AG08396 (cell line): Measurements from ENCODE around the gene TMEM200C.
"Not testable (repeated sequence)": the region's sequence is repeated elsewhere in the genome, so short reads cannot be mapped to it uniquely, and the experiment has no call there.

Experiments used
- DNase-seq: peaks from one replicate; pipeline ENCODE4 v3.0.0; 2012; ENCODE audit warnings: low spot score, mixed read lengths

The TMEM200C gene

DNA sequence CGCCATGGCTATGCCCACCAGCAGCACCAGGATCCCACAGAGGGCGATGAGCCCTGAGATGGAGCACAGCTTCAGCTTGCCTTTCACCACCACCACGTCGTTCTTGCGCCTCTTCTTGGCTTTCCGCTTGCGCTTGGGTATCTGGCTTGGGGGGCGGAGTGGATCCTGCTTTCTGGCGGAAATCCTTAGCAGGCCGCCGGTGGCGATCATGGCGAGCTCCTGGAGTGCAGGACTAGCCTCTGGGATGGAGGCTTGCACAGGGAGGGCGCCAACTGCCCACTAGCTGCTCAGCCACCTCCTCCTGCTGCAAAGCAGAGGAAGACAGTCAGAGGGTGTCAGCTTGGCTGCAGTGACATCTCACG is 3.5 kb downstream of the TMEM200C start:
- no peak for DNase-seq

DNA sequence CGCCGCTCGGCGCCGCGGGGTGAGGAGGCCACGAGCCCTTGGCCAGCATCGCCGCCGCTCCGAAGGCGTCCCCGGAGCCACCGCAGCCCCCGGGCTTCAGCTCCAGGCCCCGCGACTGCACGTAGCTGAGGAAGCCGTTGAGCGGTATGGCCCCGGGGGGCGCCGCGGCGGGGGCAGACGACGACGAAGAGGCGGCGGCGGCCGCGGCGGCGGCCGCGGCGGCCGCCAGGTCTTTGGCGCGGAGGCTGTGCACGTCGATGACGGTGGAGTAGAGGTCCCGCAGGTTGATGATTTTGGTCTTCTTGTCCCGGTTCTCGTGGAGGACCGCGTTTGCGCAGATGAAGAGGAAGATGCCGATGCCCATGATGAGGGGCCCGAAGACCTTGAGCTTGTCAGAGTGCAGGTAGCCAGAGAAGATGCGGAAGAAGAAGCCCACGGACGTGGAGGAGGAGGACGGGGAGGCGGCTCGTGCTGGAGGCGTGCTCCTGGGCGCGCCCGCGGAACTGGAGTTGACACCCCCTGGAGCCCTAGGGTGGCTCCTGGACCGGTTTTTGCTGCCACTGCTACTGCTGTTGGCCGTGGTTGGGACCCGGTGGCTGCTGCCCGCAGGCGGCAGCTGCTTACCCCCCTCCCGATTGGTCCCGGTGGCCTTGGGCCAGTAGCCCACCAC is 4.0 kb downstream of the TMEM200C start:
- no peak for DNase-seq

- no peak for DNase-seq
These were observed 4.8 kb downstream of the TMEM200C start for GRCh38 chr18:5890331-5891183.

- no peak for DNase-seq
These were observed 10.0 kb downstream of the TMEM200C start for GRCh38 chr18:5885361-5885760.

- DNase-seq, result no peak
These were observed 10.9 kb downstream of the TMEM200C start for GRCh38 chr18:5884375-5884774.

DNA sequence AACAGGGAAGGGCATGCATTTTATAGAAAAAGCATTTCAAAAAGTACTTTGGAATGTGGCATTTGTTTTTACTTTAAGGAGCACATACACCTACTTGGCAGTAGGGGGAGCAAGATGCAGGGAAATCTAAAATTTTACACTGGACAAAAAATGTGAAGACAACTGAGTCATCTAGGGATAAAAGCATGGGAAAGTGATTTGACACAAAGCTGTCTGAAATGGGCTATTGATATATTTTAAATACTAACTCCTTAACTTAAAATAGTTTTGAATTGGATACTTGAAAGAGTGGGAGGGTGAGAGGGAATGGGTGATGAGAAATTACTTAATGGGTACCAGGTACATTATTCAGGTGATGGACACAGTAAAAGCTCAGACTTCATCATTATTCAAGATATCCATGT is 15.8 kb downstream of the TMEM200C start:
- DNase-seq, result no peak

- no peak for DNase-seq
These were observed 18.4 kb downstream of the TMEM200C start for GRCh38 chr18:5876891-5877290.

DNA sequence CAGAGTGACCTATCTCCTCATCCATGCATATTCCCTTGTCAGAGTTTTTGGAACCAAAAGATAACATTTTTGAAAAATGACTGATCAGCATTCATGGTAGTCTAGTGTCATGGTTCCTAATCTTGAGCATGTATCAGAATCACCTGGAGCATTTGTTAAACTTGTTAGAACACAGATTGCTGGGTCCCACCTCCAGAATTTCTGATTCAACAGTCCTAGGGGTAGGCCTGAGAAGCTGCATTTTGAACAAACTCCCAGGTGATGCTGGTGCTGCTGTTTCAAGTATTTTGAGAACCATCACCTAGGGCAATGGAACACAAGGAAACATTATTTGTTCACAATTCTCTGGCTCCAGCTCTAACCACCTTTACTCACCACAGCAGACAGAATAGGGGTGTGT is 21.0 kb downstream of the TMEM200C start:
- DNase-seq, result no peak

DNA sequence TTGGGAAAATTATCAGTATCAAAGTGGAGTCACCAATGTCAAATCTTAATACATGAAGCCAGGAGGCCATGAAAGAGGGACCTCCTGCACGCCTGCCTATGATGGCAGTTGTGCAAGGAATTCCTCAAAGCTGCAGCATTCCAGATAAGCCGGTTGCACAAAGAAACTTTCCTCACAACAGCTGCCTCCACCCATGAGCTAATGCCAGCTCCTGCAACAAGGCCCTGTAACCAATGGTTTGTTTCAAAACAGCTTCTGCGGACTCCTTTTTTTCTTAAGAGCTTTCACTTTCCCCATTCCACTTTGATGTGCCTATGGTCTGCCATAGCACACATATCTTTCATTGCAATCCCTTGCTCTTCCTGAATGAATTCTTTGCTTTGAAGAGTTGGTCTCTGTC is 22.4 kb downstream of the TMEM200C start:
- DNase-seq, result no peak

GRCh38 chr18:5871426-5871825 is 23.9 kb downstream of the TMEM200C start:
- DNase-seq, result no peak

DNA sequence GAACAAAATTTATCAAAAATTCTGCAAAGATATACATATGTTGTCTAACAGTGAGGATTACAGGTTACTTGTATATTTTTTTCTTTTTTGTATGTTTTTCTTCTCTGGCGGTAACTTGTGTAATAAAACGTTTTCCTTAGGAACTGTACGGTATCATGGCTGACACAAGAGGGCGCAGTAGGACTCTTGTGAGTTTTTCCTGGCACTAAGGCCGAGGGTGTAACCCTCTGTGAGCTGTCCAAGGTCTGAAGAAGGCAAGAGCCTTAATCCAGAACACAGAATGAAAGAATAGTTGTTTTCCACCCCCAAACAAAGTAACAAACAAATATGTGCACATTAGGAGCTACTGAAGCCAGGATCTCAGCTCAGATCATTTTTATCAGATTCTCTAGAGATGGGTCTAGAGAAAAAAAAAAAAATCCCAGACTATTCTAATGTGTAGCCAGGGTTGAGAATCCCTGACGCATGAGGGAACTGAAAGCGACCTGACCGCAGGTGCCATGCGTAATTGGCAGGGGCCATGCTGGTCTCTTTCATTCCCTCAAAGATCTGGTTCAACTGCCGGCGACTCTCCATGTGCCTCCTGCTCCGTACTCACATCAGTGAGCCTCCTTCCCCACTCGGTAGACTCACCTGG is 27.0 kb downstream of the TMEM200C start:
- DNase-seq, result peak; percentile 68

- no peak for DNase-seq
These were observed 29.8 kb downstream of the TMEM200C start for GRCh38 chr18:5865521-5865920.

DNA sequence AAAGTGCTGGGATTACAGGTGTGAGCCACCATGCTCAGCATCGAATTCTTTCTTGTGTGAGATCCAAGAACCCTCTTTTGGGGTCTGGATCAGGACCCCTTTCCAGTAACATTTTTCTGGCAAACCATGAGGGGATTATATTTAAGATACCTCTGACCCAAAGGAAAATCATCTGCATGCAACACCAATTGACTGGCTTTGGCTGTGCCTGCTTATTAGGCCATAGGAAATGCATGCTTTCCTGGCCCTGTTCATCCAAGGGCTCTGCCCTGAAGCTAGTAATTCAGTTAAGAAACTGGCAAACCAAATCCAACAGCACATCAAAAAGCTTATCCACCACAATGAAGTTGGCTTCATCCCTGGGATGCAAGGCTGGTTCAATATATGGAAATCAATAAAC is 33.2 kb downstream of the TMEM200C start:
- not testable (repeated sequence) for DNase-seq

DNA sequence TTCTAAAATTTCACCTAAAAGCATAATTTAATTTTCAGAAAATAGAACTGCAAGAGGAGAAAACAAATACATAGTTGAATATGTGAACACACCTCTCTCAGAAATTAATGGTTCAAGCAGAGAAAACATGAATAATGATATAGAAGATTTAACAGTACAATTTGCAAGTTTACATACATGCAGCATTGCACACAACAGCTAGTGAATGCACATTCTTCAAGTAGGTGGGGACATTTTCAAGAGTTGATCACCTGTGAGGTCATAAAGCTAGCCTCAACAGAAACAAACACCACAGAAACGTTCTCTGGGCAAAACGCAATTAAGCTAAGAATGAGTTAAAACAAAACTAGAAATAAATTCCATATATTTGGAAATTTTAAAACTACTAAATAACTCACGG is 38.1 kb downstream of the TMEM200C start:
- DNase-seq, result no peak

DNA sequence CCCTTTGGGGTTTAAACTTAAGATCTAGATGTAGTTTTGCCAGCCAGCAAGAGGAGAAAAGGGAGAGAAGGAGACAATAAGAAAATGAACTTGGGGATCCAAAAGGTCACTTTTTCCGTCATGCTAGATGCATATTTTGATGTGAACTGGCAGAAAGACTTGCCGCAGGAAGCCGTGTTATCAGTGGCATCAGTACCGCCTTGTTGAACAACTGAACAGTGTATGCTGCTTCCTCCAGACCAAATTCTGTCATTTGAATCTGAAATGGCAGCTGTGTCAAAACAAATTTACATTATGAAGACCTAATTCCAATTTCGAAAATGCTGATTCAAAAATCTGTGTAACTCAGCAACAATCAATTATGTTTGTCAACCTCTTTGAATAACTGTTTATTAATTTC is 42.1 kb downstream of the TMEM200C start:
- no peak for DNase-seq

GRCh38 chr18:5851998-5852397 is 43.3 kb downstream of the TMEM200C start:
- no peak for DNase-seq

DNA sequence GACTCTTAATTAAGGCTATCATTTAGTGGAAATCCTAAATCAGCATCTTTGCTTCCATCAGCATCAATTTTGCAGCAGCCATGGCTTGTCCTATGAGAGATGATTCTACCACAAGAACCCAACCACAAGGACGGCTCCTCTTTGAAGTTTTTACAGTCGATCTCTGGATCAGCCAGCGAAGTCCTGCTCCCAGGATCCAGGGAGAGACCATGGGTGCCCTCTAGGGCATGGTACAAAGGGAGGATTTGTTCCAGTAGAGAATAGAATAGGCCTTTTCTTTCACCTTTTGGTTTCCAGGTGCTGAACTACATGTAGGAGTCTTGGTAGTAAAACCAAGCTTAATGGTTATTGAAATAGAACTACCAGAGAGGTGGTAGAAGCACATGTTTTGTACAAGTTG is 52.7 kb downstream of the TMEM200C start:
- no peak for DNase-seq

GRCh38 chr18:5841518-5841917 is 53.8 kb downstream of the TMEM200C start:
- DNase-seq, result no peak

DNA sequence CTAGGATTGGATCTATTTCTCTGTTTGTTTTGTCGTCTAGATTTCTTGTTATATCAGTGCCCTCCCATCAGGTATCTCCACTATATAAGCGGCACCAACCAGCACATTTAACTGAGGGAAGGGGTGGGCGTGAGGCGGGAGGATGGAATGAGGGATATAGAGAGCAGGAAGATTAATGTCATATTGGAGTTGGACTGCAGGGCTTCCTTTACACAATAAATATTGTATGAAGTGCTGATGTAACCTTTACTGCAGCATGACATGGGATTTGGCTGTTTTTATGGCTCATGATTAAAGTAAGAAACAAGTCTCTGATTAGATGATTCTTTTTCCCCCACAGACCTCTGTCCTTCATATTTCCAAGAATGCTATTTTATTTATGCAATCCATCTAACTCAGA is 54.8 kb downstream of the TMEM200C start:
- DNase-seq, result no peak

- no peak for DNase-seq
These were observed 55.3 kb downstream of the TMEM200C start for GRCh38 chr18:5840025-5840424.

DNA sequence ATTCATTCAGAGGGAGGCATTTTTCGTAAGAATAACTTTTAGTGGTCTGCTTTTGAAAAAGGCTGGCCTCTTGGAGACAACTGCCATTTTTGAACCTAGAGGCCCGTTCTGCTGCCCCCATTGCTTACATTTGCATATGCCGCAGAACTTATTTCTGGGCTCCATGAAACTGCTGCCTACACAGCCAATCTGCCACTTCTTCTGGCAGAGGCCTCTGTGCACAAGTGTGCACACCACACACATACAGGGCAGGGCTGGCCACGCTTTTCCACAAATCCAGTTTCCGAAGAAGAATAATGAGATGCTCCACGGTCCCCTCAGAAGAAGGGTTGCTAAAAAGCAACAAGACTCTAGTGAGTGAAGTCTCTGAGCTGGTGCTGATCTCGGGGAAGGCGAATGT is 56.2 kb downstream of the TMEM200C start:
- no peak for DNase-seq
